Coronary artery (tissue), 2 donors: ENCODE measurements around the gene SLC66A3.

Experiments used
- DNase-seq: peaks from one replicate; pipeline ENCODE4 v3.0.0-alpha.2; 2017; ENCODE audit warnings: low spot score
- H3K27ac ChIP-seq, 2 donors: fragments of 200-600 bp; sonication (generic); one replicate each; pipeline ENCODE4 v1.5.1; 2016 to 2019
- H3K4me3 ChIP-seq: fragments of 200-600 bp; sonication (generic); 2 replicates; pipeline ENCODE4 v1.5.1; 2016; ENCODE audit warnings: mild to moderate bottlenecking, moderate library complexity
- TF ChIP-seq, protein P1 (sequence below): fragments of 200-600 bp; sonication (generic); IDR thresholded peaks from one replicate; pipeline ENCODE4 v1.5.1; 2019; ENCODE audit warnings: antibody characterized with exemption

Gene SLC66A3

GRCh38 chr2:11174222-11174621 lies 19.0 kb downstream of the SLC66A3 start:
- H3K27ac ChIP-seq, result no peak overlapping the region
- H3K4me3 ChIP-seq, result no peak overlapping the region
- no peak for DNase-seq
- TF ChIP-seq, protein P1, sequence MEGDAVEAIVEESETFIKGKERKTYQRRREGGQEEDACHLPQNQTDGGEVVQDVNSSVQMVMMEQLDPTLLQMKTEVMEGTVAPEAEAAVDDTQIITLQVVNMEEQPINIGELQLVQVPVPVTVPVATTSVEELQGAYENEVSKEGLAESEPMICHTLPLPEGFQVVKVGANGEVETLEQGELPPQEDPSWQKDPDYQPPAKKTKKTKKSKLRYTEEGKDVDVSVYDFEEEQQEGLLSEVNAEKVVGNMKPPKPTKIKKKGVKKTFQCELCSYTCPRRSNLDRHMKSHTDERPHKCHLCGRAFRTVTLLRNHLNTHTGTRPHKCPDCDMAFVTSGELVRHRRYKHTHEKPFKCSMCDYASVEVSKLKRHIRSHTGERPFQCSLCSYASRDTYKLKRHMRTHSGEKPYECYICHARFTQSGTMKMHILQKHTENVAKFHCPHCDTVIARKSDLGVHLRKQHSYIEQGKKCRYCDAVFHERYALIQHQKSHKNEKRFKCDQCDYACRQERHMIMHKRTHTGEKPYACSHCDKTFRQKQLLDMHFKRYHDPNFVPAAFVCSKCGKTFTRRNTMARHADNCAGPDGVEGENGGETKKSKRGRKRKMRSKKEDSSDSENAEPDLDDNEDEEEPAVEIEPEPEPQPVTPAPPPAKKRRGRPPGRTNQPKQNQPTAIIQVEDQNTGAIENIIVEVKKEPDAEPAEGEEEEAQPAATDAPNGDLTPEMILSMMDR, result no peak

- no peak for DNase-seq
- TF ChIP-seq, protein P1, result no peak
- Histone ChIP-seq H3K4me3 (no peak overlapping the region), H3K27ac (no peak overlapping the region)
These were observed 20.1 kb downstream of the SLC66A3 start for GRCh38 chr2:11175293-11175795.

DNA sequence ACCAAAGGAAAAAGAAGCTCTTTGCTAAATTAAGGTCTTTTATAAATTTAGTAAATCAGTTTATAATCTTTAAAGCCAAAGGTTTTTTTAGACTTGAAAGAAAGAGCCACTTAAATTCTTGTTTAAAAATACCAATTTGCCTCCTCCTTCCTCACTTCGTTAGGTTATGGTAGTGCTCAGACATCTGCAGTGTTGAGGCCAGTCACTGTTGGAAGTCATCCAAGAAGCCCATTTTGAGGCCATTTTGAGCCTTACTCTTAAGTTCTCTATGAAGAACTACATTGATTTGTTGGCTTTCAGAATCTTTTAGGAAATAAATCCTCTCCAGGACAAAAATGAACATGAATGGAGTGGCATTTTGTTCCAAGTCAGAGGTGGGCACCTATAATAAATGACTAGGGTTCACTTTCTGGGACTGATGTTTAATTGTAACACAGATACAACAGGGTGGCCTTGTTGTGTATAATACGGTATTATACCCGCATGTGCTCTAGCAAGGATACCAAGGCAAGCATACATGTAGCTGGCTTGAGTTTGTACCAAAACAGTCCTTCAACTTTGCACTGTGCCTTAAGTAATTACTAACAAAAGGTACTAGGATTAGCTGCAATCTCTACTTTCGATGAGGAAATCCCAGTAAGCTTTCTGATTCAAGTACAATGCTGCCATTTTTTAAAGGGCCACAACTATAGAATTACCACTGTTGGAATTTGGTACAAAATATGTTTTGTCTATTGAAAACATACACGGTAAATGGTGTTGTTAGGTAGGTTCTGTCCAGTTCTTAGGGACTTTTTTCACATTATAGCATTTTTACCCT lies 22.8 kb downstream of the SLC66A3 start:
- no peak for DNase-seq
- Histone ChIP-seq H3K4me3 (no peak overlapping the region), H3K27ac (no peak overlapping the region)
- TF ChIP-seq, protein P1, result no peak

GRCh38 chr2:11179196-11179595 lies 23.9 kb downstream of the SLC66A3 start:
- no peak for DNase-seq
- Histone ChIP-seq H3K4me3 (no peak overlapping the region), H3K27ac (no peak overlapping the region)
- TF ChIP-seq, protein P1, result no peak

DNA sequence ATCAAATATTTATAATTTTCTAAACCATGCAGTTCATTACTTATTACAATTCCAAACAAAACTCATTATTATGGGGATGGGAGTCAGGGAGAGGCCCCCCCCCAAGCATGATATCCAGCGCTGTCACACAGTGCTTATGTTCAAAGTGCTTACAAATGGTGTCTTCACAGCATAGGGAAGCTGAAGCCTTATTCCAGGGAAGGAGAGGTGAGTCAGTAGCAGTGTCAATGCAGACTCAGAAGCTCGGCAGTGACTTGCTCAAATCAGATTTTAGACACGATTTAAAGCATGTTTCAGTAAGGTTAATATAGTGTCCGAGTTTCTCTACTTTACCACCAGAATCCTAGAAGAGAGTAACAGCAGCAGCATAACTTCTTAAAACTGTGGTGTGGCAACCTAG lies 24.6 kb downstream of the SLC66A3 start:
- Histone ChIP-seq H3K4me3 (no peak overlapping the region), H3K27ac (no peak overlapping the region)
- DNase-seq, result no peak
- TF ChIP-seq, protein P1, result no peak

DNA sequence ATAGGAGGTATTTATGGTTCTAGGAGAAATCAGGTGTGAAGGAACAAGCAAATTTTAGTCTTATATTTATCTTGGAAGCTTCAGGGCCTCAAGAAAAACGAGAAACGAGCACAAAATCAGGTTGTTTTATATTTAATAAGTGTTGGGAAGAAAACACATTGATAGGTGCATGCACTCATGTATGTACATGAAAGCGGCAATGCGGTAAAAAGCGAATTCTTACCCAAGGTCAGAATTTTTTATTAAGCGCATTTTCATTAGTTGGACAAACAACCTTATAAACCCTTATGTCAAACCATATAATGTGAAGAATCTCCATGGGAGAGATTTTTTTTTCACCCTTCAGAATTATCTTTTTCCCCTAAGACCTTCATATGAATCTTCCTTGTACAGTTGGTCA lies 25.4 kb downstream of the SLC66A3 start:
- TF ChIP-seq, protein P1, result no peak
- Histone ChIP-seq H3K4me3 (no peak overlapping the region), H3K27ac (no peak overlapping the region)
- no peak for DNase-seq

GRCh38 chr2:11182951-11183350 lies 27.7 kb downstream of the SLC66A3 start:
- no peak for DNase-seq
- TF ChIP-seq, protein P1, result no peak
- Histone ChIP-seq H3K27ac (no peak overlapping the region), H3K4me3 (no peak overlapping the region)
